ENCODE data around the gene PRRT1B.

The PRRT1B gene

GRCh38 chr9:131578731-131579504 lies 33.6 kb downstream of the PRRT1B start:
- Mint-ChIP-seq H3K27me3 (no peaks in the 10 kb centered on the region), H3K36me3 (peaks cover 4% of the 10 kb centered on the region), H3K27ac (peak overlapping the region; percentile 69), H3K9me3 (no peaks in the 10 kb centered on the region), H3K4me3 (peak overlapping the region; percentile 70), H3K4me1 (peaks cover 32% of the 10 kb centered on the region)

- H3K4me3 Mint-ChIP-seq, result no peak overlapping the region
- H3K4me1 Mint-ChIP-seq, result peaks cover 36% of the 10 kb centered on the region
- H3K27ac Mint-ChIP-seq, result no peak overlapping the region
- no peaks in the 10 kb centered on the region for H3K9me3 Mint-ChIP-seq
- H3K27me3 Mint-ChIP-seq, result no peaks in the 10 kb centered on the region
- H3K36me3 Mint-ChIP-seq, result peaks cover 4% of the 10 kb centered on the region
Measured at GRCh38 chr9:131579789-131580211, 34.5 kb downstream of the PRRT1B start.

GRCh38 chr9:131580358-131580757 lies 35.0 kb downstream of the PRRT1B start:
- Mint-ChIP-seq H3K9me3 (no peaks in the 10 kb centered on the region), H3K27me3 (no peaks in the 10 kb centered on the region), H3K4me3 (no peak overlapping the region), H3K4me1 (peaks cover 42% of the 10 kb centered on the region), H3K36me3 (peaks cover 4% of the 10 kb centered on the region), H3K27ac (no peak overlapping the region)

- Mint-ChIP-seq H3K9me3 (no peaks in the 10 kb centered on the region), H3K4me1 (peaks cover 56% of the 10 kb centered on the region), H3K27ac (peak overlapping the region; percentile 47), H3K27me3 (no peaks in the 10 kb centered on the region), H3K36me3 (peaks cover 4% of the 10 kb centered on the region), H3K4me3 (no peak overlapping the region)
Measured at GRCh38 chr9:131582056-131582455, 36.7 kb downstream of the PRRT1B start.

- peaks cover 56% of the 10 kb centered on the region for H3K4me1 Mint-ChIP-seq
- peaks cover 4% of the 10 kb centered on the region for H3K36me3 Mint-ChIP-seq
- no peaks in the 10 kb centered on the region for H3K9me3 Mint-ChIP-seq
- H3K27ac Mint-ChIP-seq, result no peak overlapping the region
- H3K4me3 Mint-ChIP-seq, result no peak overlapping the region
- no peaks in the 10 kb centered on the region for H3K27me3 Mint-ChIP-seq
Measured at GRCh38 chr9:131582466-131583336, 37.4 kb downstream of the PRRT1B start.

GRCh38 chr9:131583337-131583645 lies 38.0 kb downstream of the PRRT1B start:
- Mint-ChIP-seq H3K4me3 (no peak overlapping the region), H3K4me1 (peaks cover 50% of the 10 kb centered on the region), H3K27ac (no peak overlapping the region), H3K36me3 (peaks cover 4% of the 10 kb centered on the region), H3K9me3 (no peaks in the 10 kb centered on the region), H3K27me3 (no peaks in the 10 kb centered on the region)

- Mint-ChIP-seq H3K9me3 (no peaks in the 10 kb centered on the region), H3K4me3 (no peak overlapping the region), H3K4me1 (peaks cover 43% of the 10 kb centered on the region), H3K36me3 (peaks cover 3% of the 10 kb centered on the region), H3K27ac (peak overlapping the region; percentile 48), H3K27me3 (no peaks in the 10 kb centered on the region)
Measured at GRCh38 chr9:131583836-131584555, 38.7 kb downstream of the PRRT1B start.

GRCh38 chr9:131584858-131585257 lies 39.5 kb downstream of the PRRT1B start:
- Mint-ChIP-seq H3K4me3 (peak overlapping the region; percentile 49), H3K9me3 (no peaks in the 10 kb centered on the region), H3K36me3 (no peaks in the 10 kb centered on the region), H3K4me1 (peaks cover 37% of the 10 kb centered on the region), H3K27me3 (no peaks in the 10 kb centered on the region), H3K27ac (peak overlapping the region; percentile 75)

GRCh38 chr9:131585375-131585774 lies 40.1 kb downstream of the PRRT1B start:
- Mint-ChIP-seq H3K27ac (peak overlapping the region; percentile 75), H3K4me3 (peak overlapping the region; percentile 49), H3K9me3 (no peaks in the 10 kb centered on the region), H3K36me3 (no peaks in the 10 kb centered on the region), H3K27me3 (no peaks in the 10 kb centered on the region), H3K4me1 (peaks cover 40% of the 10 kb centered on the region)

GRCh38 chr9:131587331-131587730 lies 42.0 kb downstream of the PRRT1B start:
- peak overlapping the region; percentile 62 for H3K27ac Mint-ChIP-seq
- H3K4me1 Mint-ChIP-seq, result peaks cover 51% of the 10 kb centered on the region
- H3K4me3 Mint-ChIP-seq, result peak overlapping the region; percentile 33
- no peaks in the 10 kb centered on the region for H3K27me3 Mint-ChIP-seq
- H3K9me3 Mint-ChIP-seq, result no peaks in the 10 kb centered on the region
- H3K36me3 Mint-ChIP-seq, result no peaks in the 10 kb centered on the region

- Mint-ChIP-seq H3K36me3 (no peaks in the 10 kb centered on the region), H3K4me3 (no peak overlapping the region), H3K4me1 (peaks cover 51% of the 10 kb centered on the region)
Measured at GRCh38 chr9:131587906-131588305, 42.6 kb downstream of the PRRT1B start.

GRCh38 chr9:131588396-131588795 lies 43.1 kb downstream of the PRRT1B start:
- Mint-ChIP-seq H3K9me3 (no peaks in the 10 kb centered on the region), H3K4me1 (peaks cover 49% of the 10 kb centered on the region), H3K36me3 (no peaks in the 10 kb centered on the region), H3K27ac (no peak overlapping the region), H3K27me3 (no peaks in the 10 kb centered on the region), H3K4me3 (no peak overlapping the region)

More at GRCh38 chr9:131587906-131588305, 42.6 kb downstream of the PRRT1B start:
- Mint-ChIP-seq H3K27me3 (no peaks in the 10 kb centered on the region), H3K27ac (no peak overlapping the region), H3K9me3 (no peaks in the 10 kb centered on the region)

- Mint-ChIP-seq H3K27me3 (no peaks in the 10 kb centered on the region), H3K27ac (peak overlapping the region; percentile 4), H3K36me3 (no peaks in the 10 kb centered on the region), H3K4me3 (no peak overlapping the region), H3K9me3 (no peaks in the 10 kb centered on the region), H3K4me1 (peaks cover 44% of the 10 kb centered on the region)
Measured at GRCh38 chr9:131589124-131589711, 43.9 kb downstream of the PRRT1B start.

- Mint-ChIP-seq H3K4me3 (no peak overlapping the region), H3K36me3 (no peaks in the 10 kb centered on the region), H3K4me1 (peaks cover 38% of the 10 kb centered on the region), H3K27me3 (no peaks in the 10 kb centered on the region), H3K27ac (peak overlapping the region; percentile 62), H3K9me3 (no peaks in the 10 kb centered on the region)
Measured at GRCh38 chr9:131589993-131590392, 44.7 kb downstream of the PRRT1B start.

GRCh38 chr9:131590449-131590848 lies 45.1 kb downstream of the PRRT1B start:
- H3K27me3 Mint-ChIP-seq, result no peaks in the 10 kb centered on the region
- no peaks in the 10 kb centered on the region for H3K36me3 Mint-ChIP-seq
- peaks cover 33% of the 10 kb centered on the region for H3K4me1 Mint-ChIP-seq
- no peaks in the 10 kb centered on the region for H3K9me3 Mint-ChIP-seq
- H3K4me3 Mint-ChIP-seq, result no peak overlapping the region
- peak overlapping the region; percentile 89 for H3K27ac Mint-ChIP-seq

All from activated naive CD4-positive, alpha-beta T cell treated with anti-CD3 and anti-CD28 coated beads, Interleukin-2, amount 50 U/mL, for 24 hours (primary cell).